Progenitor cell of endocrine pancreas (in vitro differentiated cells): ENCODE measurements around the gene BCAR3. TPM values are rescaled to one million over a fixed set of nuclear protein-coding genes. Genes with fewer than 3 reads are reported as not detected.
"Not testable (repeated sequence)": the region's sequence is repeated elsewhere in the genome, so short reads cannot be mapped to it uniquely, and the experiment has no call there.

Experiments used
- DNase-seq: peaks from one replicate; pipeline ENCODE4 v3.0.0; 2021; ENCODE audit warnings: low spot score; ENCODE audit not compliant: unreplicated experiment
- H3K27ac Mint-ChIP-seq: 2 replicates; pipeline ENCODE4 v1.8.0; 2021; ENCODE audit warnings: mild to moderate bottlenecking, moderate library complexity, mixed read lengths
- H3K27me3 Mint-ChIP-seq: 2 replicates; pipeline ENCODE4 v1.8.0; 2021; ENCODE audit warnings: mixed read lengths
- H3K36me3 Mint-ChIP-seq: 2 replicates; pipeline ENCODE4 v1.8.0; 2022; ENCODE audit warnings: mixed read lengths; ENCODE audit not compliant: insufficient read depth
- H3K4me1 Mint-ChIP-seq: 2 replicates; pipeline ENCODE4 v1.8.0; 2021; ENCODE audit warnings: low read depth, mixed read lengths
- H3K4me3 Mint-ChIP-seq: 2 replicates; pipeline ENCODE4 v1.8.0; 2021; ENCODE audit warnings: low read depth, mild to moderate bottlenecking, moderate library complexity, mixed read lengths
- H3K9me3 Mint-ChIP-seq: 2 replicates; pipeline ENCODE4 v1.8.0; 2021; ENCODE audit warnings: low read depth, mixed read lengths
- total RNA-seq: library from RNA; stranded (reverse); gene quantifications from 2 replicates; pipeline ENCODE4 v1.2.1, GENCODE V29; 2021
- TF ChIP-seq, protein P1 (sequence below): fragments of 200-600 bp; sonication (generic); IDR thresholded peaks from one replicate; pipeline ENCODE4 v1.5.0; 2021; ENCODE audit warnings: antibody characterized with exemption, mild to moderate bottlenecking; ENCODE audit not compliant: unreplicated experiment

The BCAR3 gene
- total RNA-seq, 1 donor from 2014 or later, result 7.1 TPM

DNA sequence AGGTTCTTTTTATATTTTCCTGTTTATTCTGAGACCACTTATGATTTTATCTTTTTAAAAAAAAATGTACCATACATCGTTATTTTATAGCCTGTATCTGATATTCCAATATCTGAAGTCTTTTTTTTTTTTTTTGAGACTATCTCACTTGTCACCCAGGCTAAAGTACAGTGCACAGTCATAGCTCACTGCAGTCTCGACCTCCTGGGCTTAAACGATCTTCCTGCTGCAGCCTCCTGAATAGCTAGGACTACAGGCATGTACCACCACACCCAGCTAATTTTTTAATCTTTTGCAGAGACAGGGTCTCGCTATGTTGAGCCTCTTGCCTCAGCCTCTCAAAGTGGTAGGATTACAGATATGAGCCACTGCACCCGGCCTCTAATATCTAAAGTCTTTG lies 25.1 kb downstream of the BCAR3 start:
- Mint-ChIP-seq H3K27me3 (no peaks in the 10 kb centered on the region), H3K4me3 (no peak overlapping the region), H3K4me1 (peaks cover 7% of the 10 kb centered on the region), H3K36me3 (no peaks in the 10 kb centered on the region), H3K9me3 (no peaks in the 10 kb centered on the region), H3K27ac (no peak overlapping the region)
- TF ChIP-seq, protein P1, sequence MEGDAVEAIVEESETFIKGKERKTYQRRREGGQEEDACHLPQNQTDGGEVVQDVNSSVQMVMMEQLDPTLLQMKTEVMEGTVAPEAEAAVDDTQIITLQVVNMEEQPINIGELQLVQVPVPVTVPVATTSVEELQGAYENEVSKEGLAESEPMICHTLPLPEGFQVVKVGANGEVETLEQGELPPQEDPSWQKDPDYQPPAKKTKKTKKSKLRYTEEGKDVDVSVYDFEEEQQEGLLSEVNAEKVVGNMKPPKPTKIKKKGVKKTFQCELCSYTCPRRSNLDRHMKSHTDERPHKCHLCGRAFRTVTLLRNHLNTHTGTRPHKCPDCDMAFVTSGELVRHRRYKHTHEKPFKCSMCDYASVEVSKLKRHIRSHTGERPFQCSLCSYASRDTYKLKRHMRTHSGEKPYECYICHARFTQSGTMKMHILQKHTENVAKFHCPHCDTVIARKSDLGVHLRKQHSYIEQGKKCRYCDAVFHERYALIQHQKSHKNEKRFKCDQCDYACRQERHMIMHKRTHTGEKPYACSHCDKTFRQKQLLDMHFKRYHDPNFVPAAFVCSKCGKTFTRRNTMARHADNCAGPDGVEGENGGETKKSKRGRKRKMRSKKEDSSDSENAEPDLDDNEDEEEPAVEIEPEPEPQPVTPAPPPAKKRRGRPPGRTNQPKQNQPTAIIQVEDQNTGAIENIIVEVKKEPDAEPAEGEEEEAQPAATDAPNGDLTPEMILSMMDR, result no peak
- no peak for DNase-seq

DNA sequence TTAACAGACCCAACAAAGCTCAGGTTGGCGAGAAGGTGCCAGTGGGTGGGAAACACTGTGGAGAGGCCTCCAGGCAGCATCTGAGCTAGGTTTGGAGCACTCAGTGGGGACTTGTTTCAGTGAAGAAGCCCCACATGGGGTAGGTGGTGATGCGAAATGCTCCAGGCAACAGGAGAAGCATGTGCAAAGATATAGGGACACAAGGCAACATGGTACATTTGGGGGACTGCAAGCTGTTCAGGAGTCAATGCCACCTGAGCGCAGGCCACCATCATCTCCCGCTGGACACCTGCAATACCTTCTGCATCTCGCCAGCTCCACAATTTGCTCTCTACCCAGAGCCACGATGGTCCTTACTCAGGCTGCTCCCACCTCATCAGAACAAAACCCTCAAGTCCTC lies 28.0 kb downstream of the BCAR3 start:
- Mint-ChIP-seq H3K36me3 (no peaks in the 10 kb centered on the region), H3K27ac (no peak overlapping the region), H3K4me3 (no peak overlapping the region), H3K4me1 (peaks cover 2% of the 10 kb centered on the region), H3K9me3 (no peaks in the 10 kb centered on the region), H3K27me3 (no peaks in the 10 kb centered on the region)
- DNase-seq, result no peak
- TF ChIP-seq, protein P1, result no peak

DNA sequence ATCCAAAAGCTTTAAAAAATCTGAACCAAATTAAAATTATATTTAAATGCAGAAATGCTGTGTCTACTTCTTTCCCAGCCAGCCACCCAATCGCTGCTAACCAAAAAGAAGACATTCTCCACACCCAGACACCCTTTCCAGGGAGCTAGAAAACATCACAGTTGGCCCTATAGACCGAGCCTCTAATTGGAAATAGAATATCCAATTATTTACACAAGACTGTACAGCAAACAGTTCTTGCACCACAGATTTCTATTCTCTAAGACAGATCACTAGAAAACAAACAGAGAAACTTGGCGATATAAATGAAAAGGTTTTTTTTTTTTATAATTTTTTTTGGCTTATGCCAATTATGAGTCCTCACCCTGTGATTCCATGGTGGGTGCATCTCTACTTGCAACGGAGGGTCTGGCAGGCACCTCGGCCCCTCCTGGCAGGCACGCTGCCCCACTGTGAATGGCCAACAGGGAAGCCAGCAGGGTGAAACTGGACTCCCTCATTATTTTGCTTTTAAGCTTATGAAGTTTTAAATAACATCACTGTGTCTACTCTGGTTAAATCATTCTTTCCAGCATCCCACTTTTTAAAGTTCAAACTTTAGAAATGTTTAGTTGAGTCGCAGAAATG lies 29.2 kb downstream of the BCAR3 start:
- Mint-ChIP-seq H3K27me3 (no peaks in the 10 kb centered on the region), H3K36me3 (no peaks in the 10 kb centered on the region), H3K4me3 (no peak overlapping the region), H3K27ac (no peak overlapping the region), H3K4me1 (peaks cover 2% of the 10 kb centered on the region), H3K9me3 (no peaks in the 10 kb centered on the region)
- no peak for DNase-seq
- TF ChIP-seq, protein P1, result no peak

DNA sequence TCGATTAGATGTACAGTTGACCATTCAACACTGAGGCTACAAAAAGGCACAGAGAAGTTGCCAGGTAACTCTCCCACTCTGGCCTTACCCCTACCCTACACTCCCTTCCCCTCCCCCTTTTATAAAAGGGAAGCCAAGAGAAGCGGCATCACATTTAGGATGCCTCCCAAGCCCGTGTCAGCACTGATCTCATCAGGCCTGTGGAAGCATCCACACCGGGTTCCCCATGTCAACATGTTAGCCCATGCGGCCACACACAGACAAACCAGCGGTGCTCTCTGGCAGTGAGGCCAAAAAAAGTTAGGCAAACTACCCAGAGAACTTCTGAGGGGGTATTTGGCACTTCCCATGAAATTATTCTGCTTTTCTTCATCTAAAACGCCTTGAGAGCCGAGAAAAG lies 29.9 kb downstream of the BCAR3 start:
- Mint-ChIP-seq H3K36me3 (no peaks in the 10 kb centered on the region), H3K27me3 (no peaks in the 10 kb centered on the region), H3K9me3 (no peaks in the 10 kb centered on the region), H3K4me3 (no peak overlapping the region), H3K27ac (no peak overlapping the region), H3K4me1 (peaks cover 2% of the 10 kb centered on the region)
- DNase-seq, result no peak
- TF ChIP-seq, protein P1, result no peak

DNA sequence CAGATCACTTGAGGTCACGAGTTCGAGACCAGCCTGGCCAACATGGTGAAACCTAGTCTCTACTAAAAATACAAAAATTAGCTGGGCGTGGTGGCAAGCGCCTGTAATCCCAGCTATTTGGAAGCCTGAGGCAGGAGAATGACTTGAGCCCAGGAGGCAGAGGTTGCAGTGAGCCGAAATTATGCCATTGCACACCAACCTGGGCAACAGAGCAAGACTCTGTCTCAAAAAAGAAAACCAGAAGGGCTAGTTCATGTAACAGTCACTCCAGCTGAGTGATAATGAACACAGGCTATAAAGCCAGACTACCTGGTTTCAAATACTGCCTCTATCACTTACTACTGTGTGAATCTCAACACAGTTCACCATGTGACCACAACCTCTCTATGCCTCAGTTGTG lies 31.5 kb downstream of the BCAR3 start:
- H3K36me3 Mint-ChIP-seq, H3K9me3 Mint-ChIP-seq, H3K4me3 Mint-ChIP-seq, H3K27ac Mint-ChIP-seq, H3K4me1 Mint-ChIP-seq, H3K27me3 Mint-ChIP-seq, DNase-seq: not testable (repeated sequence)

DNA sequence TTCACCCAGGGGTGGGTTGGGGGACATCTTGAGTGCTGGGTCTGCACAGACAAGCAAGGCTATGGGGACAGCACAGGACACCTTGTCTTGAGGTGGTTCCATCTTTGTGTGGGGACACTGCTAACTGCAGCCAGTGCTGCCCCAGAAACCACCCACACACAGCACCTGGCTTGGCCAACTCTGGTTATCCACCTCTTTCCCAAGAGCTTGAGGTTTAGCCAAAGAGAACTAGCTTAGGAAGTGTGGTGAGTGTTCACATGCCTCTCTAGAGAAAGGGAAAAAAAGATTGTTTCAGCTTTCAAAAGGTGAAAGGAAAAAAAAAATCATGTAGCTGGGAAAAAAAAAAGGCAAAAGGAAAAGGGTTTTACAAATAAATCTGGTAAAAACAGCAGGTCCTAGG lies 32.4 kb downstream of the BCAR3 start:
- TF ChIP-seq, protein P1, result no peak

More for the DNA sequence above, 32.4 kb downstream of the BCAR3 start:
- DNase-seq, result no peak
- Mint-ChIP-seq H3K27me3 (no peaks in the 10 kb centered on the region), H3K27ac (no peak overlapping the region), H3K36me3 (no peaks in the 10 kb centered on the region), H3K4me3 (no peak overlapping the region), H3K9me3 (no peaks in the 10 kb centered on the region), H3K4me1 (peaks cover 2% of the 10 kb centered on the region)
